HS-27A (cell line): ENCODE results near the gene ST7.
"Not testable (repeated sequence)": the region's sequence is repeated elsewhere in the genome, so short reads cannot be mapped to it uniquely, and the experiment has no call there.

Experiments used
- DNase-seq: peaks from one replicate; pipeline ENCODE4 v3.0.0-alpha.2; 2012; ENCODE audit warnings: low read depth, missing footprints

ST7 gene

DNA sequence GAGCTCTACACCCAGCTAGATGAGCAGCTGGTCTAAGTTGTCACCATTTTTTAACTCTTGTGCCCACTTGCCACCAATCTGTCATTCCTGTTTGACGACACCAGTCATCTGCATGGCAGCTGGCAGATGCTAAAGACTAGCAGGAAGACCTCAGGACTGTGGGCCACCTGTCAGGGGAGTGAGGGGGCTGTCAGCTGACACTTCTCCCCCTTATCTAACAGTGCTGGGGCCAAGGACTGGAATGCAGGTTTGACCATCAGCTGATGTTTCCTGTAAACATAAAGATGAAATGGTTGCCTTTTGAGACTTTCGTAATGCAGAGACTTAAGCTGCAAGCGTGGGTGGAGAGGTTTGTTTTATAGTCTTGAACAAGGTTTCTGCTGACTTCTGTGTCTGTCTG is 276.0 kb downstream of the ST7 start:
- DNase-seq = no peak

DNA sequence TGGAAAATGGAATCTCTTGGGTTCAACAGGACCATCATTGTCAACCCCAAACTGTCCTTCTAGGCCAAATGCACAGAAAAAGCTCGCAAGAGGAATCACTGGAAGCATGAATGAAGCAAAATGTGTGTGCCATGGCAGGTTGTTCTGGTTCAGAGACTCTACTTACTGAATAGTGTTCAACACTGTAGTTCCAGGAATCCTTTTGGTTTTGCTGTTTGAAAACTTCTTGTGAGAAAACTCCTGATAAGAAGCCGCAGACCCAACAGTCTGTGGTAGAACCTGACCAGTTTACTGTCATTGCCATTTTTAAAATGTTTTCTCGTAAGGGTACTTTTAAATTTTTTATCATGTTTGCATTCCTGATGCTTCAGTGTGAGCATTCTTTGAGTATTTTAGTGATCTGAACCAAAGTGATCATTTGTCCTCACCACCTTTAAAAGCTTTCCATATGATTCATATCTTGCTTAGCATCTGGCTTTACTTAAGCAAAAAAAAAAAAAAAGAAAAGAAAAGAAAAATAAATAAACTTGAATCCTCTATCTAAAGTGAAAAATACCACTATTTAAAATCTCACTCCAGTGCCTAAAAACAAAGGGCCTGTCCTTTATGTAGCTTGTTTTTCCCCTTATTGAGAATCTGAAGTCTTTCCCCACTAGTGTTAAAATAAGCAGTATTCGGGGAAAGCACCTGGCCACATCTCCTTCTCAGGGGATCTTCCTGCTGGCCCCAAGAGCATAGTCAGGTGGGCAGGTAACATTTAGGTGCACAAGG is 277.2 kb downstream of the ST7 start:
- no peak for DNase-seq

GRCh38 chr7:117231047-117231359 is 277.7 kb downstream of the ST7 start:
- DNase-seq = no peak

GRCh38 chr7:117237646-117238045 is 284.3 kb downstream of the ST7 start:
- no peak for DNase-seq

DNA sequence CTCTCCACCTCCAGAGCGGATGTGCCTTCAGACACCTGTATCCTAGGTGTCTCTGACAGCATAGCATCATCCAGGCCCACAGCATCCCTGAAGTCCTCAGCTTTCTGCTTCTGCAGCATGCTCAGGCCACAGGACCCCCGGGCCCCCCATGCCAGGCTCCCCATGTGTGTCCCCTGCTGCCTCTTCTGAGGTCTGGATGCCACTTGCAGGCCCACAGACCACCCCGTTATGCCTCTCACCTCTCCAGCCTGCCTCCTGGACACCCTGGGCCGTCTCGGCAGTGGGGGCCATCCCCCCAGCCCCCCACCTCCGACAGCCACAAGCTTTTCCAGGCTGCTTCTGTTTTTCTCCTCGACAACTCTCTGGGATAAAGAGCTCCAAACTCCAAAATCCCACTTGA is 285.2 kb downstream of the ST7 start:
- DNase-seq = no peak

DNA sequence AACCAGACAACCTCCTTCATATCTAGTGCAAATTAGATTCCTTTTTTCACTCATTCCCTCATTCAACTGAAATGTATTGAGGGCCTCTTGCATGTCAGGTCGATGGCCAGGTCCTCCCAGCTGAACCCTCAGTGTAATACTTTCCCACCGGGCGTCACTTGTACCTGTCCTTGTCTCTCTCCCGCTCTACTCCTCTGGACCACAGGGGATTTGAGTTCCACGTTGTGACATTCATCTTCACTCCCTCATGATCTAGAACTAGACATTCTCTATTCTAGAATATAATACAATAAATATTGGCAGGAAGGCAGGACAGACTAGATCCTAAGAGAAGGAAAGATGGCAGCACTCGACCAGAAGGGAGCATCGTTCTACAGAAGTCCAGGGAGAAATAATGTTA is 285.6 kb downstream of the ST7 start:
- no peak for DNase-seq

- no peak for DNase-seq
These were observed 287.8 kb downstream of the ST7 start for GRCh38 chr7:117241088-117241487.

GRCh38 chr7:117243390-117243789 is 290.1 kb downstream of the ST7 start:
- DNase-seq = no peak

- not testable (repeated sequence) for DNase-seq
These were observed 292.4 kb downstream of the ST7 start for GRCh38 chr7:117245703-117246102.

- DNase-seq = no peak
These were observed 294.5 kb downstream of the ST7 start for GRCh38 chr7:117247809-117248208.

DNA sequence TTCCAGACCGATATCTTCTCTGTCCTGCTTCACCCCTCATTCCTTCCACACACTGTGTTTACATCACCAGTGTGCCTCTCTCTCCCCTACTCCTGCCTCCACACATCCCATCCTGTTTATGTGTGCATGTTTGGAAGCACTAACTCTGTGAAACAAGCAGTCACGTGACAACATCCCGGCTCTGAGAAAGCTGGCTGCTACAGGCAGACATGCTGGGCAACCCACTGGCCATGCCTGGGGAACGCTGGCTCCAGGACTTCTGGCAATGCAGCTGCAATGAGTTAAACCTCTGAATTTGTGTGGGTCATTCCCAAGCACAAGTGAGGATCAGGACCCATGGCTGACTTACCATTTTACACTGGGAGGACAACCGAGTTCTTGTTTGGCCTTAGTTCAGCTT is 295.5 kb downstream of the ST7 start:
- no peak for DNase-seq

GRCh38 chr7:117249696-117250095 is 296.4 kb downstream of the ST7 start:
- no peak for DNase-seq

- DNase-seq = no peak
These were observed 296.9 kb downstream of the ST7 start for GRCh38 chr7:117250245-117250644.

- no peak for DNase-seq
These were observed 297.5 kb downstream of the ST7 start for GRCh38 chr7:117250801-117251200.

DNA sequence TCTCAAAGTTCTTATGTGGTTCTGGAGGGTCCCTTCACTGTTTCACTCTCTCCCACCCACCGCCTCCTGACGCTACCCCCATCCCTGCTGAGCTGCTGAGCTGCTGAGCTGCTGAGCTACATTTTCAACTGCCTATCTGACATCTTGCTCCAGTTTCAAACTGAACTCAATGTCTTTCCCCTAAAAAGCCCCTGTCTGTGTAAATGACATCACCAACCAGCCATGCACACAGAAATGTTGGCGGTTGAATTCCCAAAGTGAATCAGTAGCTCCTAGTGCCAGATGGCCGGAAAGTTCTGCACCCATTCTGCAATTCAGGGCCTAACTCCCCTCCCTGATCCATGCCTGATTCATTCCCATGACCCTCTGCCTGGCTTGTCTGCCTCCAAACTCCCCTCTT is 298.4 kb downstream of the ST7 start:
- DNase-seq = no peak

DNA sequence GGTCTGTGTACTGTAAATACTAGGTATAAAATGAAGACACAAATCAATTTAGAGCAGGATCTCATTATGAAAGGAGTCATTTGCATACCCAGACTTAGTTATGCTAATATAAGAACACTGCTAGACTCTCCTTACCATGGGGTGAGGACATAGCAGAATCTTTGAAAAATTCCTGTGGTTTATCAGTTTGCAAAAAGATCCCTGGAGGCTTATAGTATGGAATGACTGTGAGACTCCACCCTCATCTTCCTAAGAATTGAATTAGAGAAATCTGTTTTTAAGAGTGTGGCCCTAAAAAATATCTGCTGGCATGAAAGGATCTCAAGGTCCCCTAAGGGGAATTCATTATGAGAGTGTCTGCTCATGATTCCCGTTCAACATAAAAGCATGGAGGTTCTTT is 306.3 kb downstream of the ST7 start:
- no peak for DNase-seq

- no peak for DNase-seq
These were observed 309.2 kb downstream of the ST7 start for GRCh38 chr7:117262546-117262945.

GRCh38 chr7:117264716-117265115 is 311.4 kb downstream of the ST7 start:
- no peak for DNase-seq

DNA sequence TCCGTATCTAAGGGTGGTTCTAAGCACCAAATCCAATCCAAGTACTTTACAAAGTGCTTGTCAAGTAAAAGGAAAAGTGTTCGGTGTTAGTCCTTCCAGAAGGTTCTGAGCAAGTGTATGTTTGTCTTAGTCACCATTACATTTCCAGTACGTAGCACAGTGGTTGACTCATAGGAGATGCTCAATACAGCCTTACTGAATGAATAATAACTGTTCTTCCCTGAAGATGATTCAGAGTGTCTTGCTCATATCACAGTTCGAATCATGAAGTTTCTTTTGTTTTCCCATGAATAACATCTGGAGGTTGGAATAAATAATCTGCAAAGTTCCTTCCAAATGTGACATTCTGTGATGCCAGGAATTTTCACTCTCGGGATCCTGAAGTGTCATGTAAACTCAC is 316.1 kb downstream of the ST7 start:
- peak; percentile 61 for DNase-seq

DNA sequence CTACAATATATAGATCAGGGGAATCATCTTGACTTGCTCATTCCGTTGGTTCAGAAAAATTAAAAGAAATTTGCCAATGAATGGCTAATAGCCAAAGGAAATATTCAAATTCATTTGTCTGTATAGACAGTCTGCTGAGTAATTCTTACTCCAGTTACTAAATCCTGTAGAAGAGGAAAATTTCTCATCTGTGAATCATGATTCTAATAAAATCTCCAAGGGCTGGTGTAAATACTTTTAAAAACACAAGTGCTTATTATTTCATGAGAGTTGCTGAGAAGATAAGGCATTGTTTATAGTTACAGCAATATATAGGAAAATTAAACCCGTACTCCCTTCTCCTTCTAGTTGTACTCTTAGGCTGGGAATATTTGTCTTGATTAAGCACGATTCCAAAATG is 316.6 kb downstream of the ST7 start:
- DNase-seq = no peak

- DNase-seq = no peak
These were observed 317.1 kb downstream of the ST7 start for GRCh38 chr7:117270371-117270770.

GRCh38 chr7:117271566-117271965 is 318.3 kb downstream of the ST7 start:
- DNase-seq = no peak

DNA sequence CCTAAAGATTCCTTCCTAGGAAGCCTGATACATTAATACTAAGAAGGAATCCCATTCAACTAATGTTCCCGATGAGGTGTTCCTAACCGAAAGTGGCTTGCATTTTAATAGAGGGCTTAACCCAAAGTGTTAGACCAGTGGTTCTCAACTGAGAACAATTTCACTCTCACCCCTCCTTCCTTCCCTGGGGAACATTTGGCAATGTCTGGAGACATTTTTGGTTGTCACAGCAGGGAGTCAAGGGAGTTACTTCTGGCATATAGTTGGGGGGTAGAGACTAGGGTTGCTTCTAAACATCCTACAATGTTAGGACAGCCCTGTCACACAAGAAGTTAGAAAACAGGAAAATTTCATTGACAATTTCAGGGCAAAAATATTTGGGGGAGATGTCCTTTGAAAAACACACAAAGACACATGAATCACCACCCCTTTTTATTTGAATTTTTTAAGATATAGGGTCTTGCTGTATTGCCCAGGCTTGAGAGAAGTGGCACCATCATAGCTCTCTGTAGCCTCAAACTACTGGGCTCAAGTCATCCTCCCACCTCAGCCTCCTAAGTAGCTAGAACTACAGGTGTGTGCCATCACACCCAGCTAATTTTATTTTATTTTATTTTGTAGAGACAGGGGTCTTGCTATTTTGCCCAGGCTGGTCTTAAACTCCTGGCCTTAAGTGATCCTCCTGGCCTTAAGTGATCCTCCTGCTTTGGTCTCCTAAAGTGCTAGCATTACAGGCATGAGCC is 318.9 kb downstream of the ST7 start:
- no peak for DNase-seq

DNA sequence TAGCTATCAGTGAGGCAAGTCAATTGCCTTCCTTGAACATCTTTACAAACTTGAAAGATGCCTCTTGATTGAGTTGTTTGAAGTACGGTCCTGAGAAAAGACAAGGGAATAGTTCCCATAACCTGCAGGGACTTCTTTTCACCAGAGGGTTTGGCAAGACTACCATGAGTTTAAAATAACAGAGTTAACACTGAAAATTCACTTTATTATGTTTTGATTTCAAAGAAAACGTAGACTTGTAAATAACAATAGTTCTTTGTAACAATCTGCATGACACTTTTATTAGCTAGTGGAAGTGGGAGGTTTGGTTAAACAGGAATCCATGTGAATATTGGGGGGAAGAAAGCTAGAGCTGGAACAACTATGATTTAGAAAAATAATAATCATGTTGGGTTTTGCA is 320.0 kb downstream of the ST7 start:
- no peak for DNase-seq
